ENCODE data around the gene NRN1L. TPM values are rescaled to one million over a fixed set of nuclear protein-coding genes. Genes with fewer than 3 reads are reported as not detected.

The NRN1L gene
- total RNA-seq, 6 donors from 2014 or later, result 1.6 to 4.2 (median 2.3) TPM; not detected in 1

- ATAC-seq (ENCODE audit: low FRiP score in 2 of 2) (no peak), DNase-seq (no peak)
- Histone ChIP-seq H3K27ac (no peak overlapping the region), H3K4me3 (no peak overlapping the region), H3K9me3 (no peaks in the 10 kb centered on the region), H3K27me3 (no peaks in the 10 kb centered on the region), H3K36me3 (peaks cover 3 to 57% (median 49%) of the 10 kb centered on the region in 4 donors), H3K4me1 (peaks cover 16 to 42% (median 19%) of the 10 kb centered on the region in 4 donors)
- WGBS, 2 donors, result 93 to 100% methylated on average over 8 to 14 of the region's 14 CpGs
- no peak for TF ChIP-seq POLR2AphosphoS5 (IDR thresholded peaks at IDR 0.05)
- no peak for TF ChIP-seq EP300 (IDR thresholded peaks at IDR 0.05)
- TF ChIP-seq POLR2A (IDR thresholded peaks at IDR 0.05), result no peak
- no peak for TF ChIP-seq CTCF (IDR thresholded peaks at IDR 0.05)
Measured at GRCh38 chr16:67930191-67930590, 45.5 kb downstream of the NRN1L start.

- peaks cover 3 to 57% (median 50%) of the 10 kb centered on the region in 4 donors for H3K36me3 ChIP-seq
- no peak overlapping the region for H3K27ac ChIP-seq
- no peak for DNase-seq
- peaks cover 17 to 40% (median 17%) of the 10 kb centered on the region in 4 donors for H3K4me1 ChIP-seq
- no peaks in the 10 kb centered on the region for H3K9me3 ChIP-seq
- no peaks in the 10 kb centered on the region for H3K27me3 ChIP-seq
- no peak for ATAC-seq (ENCODE audit: low FRiP score in 2 of 2)
- 93 to 100% methylated on average over 9 to 17 of the region's 17 CpGs for WGBS, 2 donors
- TF ChIP-seq CTCF (IDR thresholded peaks at IDR 0.05) (no peak), POLR2A (IDR thresholded peaks at IDR 0.05) (no peak), POLR2AphosphoS5 (IDR thresholded peaks at IDR 0.05) (no peak), EP300 (IDR thresholded peaks at IDR 0.05) (no peak)
- H3K4me3 ChIP-seq, result no peak overlapping the region
Measured at GRCh38 chr16:67930678-67931211, 46.1 kb downstream of the NRN1L start.

GRCh38 chr16:67931712-67932461 lies 47.2 kb downstream of the NRN1L start, which contains the start of gene CTRL:
TSS of gene CTRL (minus strand) at chr16:67931862. CDS start at chr16:67931852, 10 bp downstream.
- H3K36me3 ChIP-seq, result peaks cover 3 to 57% (median 50%) of the 10 kb centered on the region in 4 donors
- ATAC-seq (ENCODE audit: low FRiP score in 2 of 2), result no peak
- 90 to 96% methylated on average over 6 to 15 of the region's 15 CpGs for WGBS, 2 donors

GRCh38 chr16:67932462-67932840 lies 47.8 kb downstream of the NRN1L start:
- Histone ChIP-seq H3K27ac (no peak overlapping the region), H3K9me3 (no peaks in the 10 kb centered on the region), H3K4me3 (no peak overlapping the region), H3K4me1 (peaks cover 14 to 30% (median 17%) of the 10 kb centered on the region in 4 donors), H3K27me3 (no peaks in the 10 kb centered on the region), H3K36me3 (peaks cover 2 to 55% (median 45%) of the 10 kb centered on the region in 4 donors)
- WGBS, 2 donors, result 93 to 96% methylated on average over 3 to 4 of the region's 4 CpGs
- no peak for DNase-seq
- no peak for TF ChIP-seq CTCF (IDR thresholded peaks at IDR 0.05)
- TF ChIP-seq EP300 (IDR thresholded peaks at IDR 0.05), result no peak
- no peak for TF ChIP-seq POLR2AphosphoS5 (IDR thresholded peaks at IDR 0.05)
- no peak for TF ChIP-seq POLR2A (IDR thresholded peaks at IDR 0.05)
- ATAC-seq (ENCODE audit: low FRiP score in 2 of 2), result no peak

More at GRCh38 chr16:67931712-67932461, 47.2 kb downstream of the NRN1L start, which contains the start of gene CTRL:
- TF ChIP-seq POLR2AphosphoS5 (IDR thresholded peaks at IDR 0.05) (no peak), EP300 (IDR thresholded peaks at IDR 0.05) (no peak), POLR2A (IDR thresholded peaks at IDR 0.05) (no peak), CTCF (IDR thresholded peaks at IDR 0.05) (no peak)
- no peaks in the 10 kb centered on the region for H3K9me3 ChIP-seq
- H3K27ac ChIP-seq, result peak within 1 kb of the TSS in 1 of 4 donors; percentile 2
- no peak for DNase-seq
- no peak within 1 kb of the TSS for H3K4me3 ChIP-seq
- H3K27me3 ChIP-seq, result no peaks in the 10 kb centered on the region
- peaks cover 8 to 30% (median 12%) of the 10 kb centered on the region in 4 donors for H3K4me1 ChIP-seq

All from upper lobe of left lung (tissue), 6 donors.